H1 (cell line): ENCODE measurements around the gene FBXL14. TPM values are rescaled to one million over a fixed set of nuclear protein-coding genes. Genes with fewer than 3 reads are reported as not detected.

Experiments used
- CTCF ChIA-PET: fragments of 300-600 bp; sonication (Branson Sonifier 250); formaldehyde crosslinking; loops from one replicate; lab custom pipeline; 2021; ENCODE audit not compliant: partially characterized antibody; lab: Charles Lee
- POLR2A ChIA-PET: fragments of 300-600 bp; sonication (Branson Sonifier 250); formaldehyde crosslinking; loops from one replicate; lab custom pipeline; 2021; ENCODE audit warnings: inconsistent platforms; ENCODE audit not compliant: partially characterized antibody; lab: Charles Lee
- DNase-seq, 2 experiments: peaks; one replicate each; pipeline versions ENCODE4 v3.0.0 to v3.0.0-alpha.2; 2010 to 2022; ENCODE audit warnings: low spot score in 2 of 2, low read depth in 1 of 2, mixed read lengths in 1 of 2
- FAIRE-seq: peaks from 2 replicates; lab custom pipeline; 2011; peaks lifted over from hg19 to GRCh38; lab: Jason Lieb, UNC
- H2AFZ ChIP-seq: 2 replicates; pipeline ENCODE4 v1.8.1; 2012; ENCODE audit warnings: low read length, inconsistent platforms
- H2AK5ac ChIP-seq: 2 replicates; pipeline ENCODE4 v1.6.1; 2013; ENCODE audit warnings: low read depth, low read length
- H2BK120ac ChIP-seq: replicated peaks from 2 replicates; pipeline ENCODE3; 2013; ENCODE audit warnings: low read depth, low read length, inconsistent platforms
- H2BK12ac ChIP-seq: 2 replicates; pipeline ENCODE4 v1.6.1; 2013; ENCODE audit warnings: low read depth, low read length
- H2BK15ac ChIP-seq: 2 replicates; pipeline ENCODE4 v1.6.1; 2013; ENCODE audit warnings: low read length
- H2BK20ac ChIP-seq: 2 replicates; pipeline ENCODE4 v1.6.1; 2013; ENCODE audit warnings: low read length
- H2BK5ac ChIP-seq: 2 replicates; pipeline ENCODE4 v1.6.1; 2013; ENCODE audit warnings: low read depth, low read length
- H3K14ac ChIP-seq: 2 replicates; pipeline ENCODE4 v1.6.1; 2013; ENCODE audit warnings: inconsistent platforms; ENCODE audit not compliant: insufficient read length
- H3K18ac ChIP-seq: 2 replicates; pipeline ENCODE4 v1.6.1; 2013; ENCODE audit warnings: low read length; ENCODE audit errors: extremely low read depth
- H3K23ac ChIP-seq: 2 replicates; pipeline ENCODE4 v1.6.1; 2013; ENCODE audit warnings: inconsistent platforms; ENCODE audit not compliant: insufficient read length
- H3K23me2 ChIP-seq: 2 replicates; pipeline ENCODE4 v1.6.1; 2013; ENCODE audit warnings: low read depth, low read length
- H3K27ac ChIP-seq: 2 replicates; pipeline ENCODE4 v1.6.1; 2011; ENCODE audit warnings: low read depth, low read length, inconsistent platforms
- H3K27me3 ChIP-seq, 4 experiments: replicated peaks in 1 of 4; 1 replicate in 1 of 4; 2 replicates in 3 of 4; pipeline versions ENCODE4 v1.6.1 to v1.8.1; 2011 to 2013; ENCODE audit warnings: low read length in 3 of 4, mild to moderate bottlenecking in 3 of 4, inconsistent platforms in 2 of 4, mixed read lengths in 2 of 4, moderate library complexity in 1 of 4; ENCODE audit not compliant: control insufficient read depth in 3 of 4, insufficient read depth in 3 of 4; ENCODE audit errors: extremely low read depth in 1 of 4
- H3K36me3 ChIP-seq, 4 experiments: 2 replicates each; pipeline versions ENCODE4 v1.6.1 to v1.8.1; 2011 to 2013; ENCODE audit warnings: mild to moderate bottlenecking in 4 of 4, low read length in 3 of 4, moderate library complexity in 2 of 4, control low read depth in 1 of 4, inconsistent platforms in 1 of 4; ENCODE audit not compliant: insufficient read depth in 4 of 4, control insufficient read depth in 2 of 4
- H3K4ac ChIP-seq: replicated peaks from 2 replicates; pipeline ENCODE3; 2013; ENCODE audit warnings: low read length, low read depth, mixed read lengths, inconsistent platforms; ENCODE audit not compliant: insufficient read length
- H3K4me1 ChIP-seq, 4 experiments: replicated peaks in 1 of 4; 1 replicate in 1 of 4; 2 replicates in 3 of 4; pipeline versions ENCODE4 v1.6.1 to v1.8.1; 2011 to 2013; ENCODE audit warnings: low read length in 3 of 4, inconsistent platforms in 2 of 4, mixed read lengths in 1 of 4; ENCODE audit not compliant: insufficient read depth in 4 of 4, control insufficient read depth in 3 of 4
- H3K4me2 ChIP-seq, 2 experiments: 2 replicates each; pipeline versions ENCODE4 v1.6.1 to v1.8.1; 2011 to 2013; ENCODE audit warnings: low read depth in 2 of 2, low read length in 2 of 2, control low read depth in 1 of 2, inconsistent platforms in 1 of 2, mild to moderate bottlenecking in 1 of 2; ENCODE audit not compliant: insufficient read depth in 1 of 2
- H3K4me3 ChIP-seq, 4 experiments: fragments of 200-600, 300-600 bp in 1 of 4; sonication (generic), shearing (Covaris generic), sonication (Bioruptor Twin) in 1 of 4; 2 replicates each; pipeline versions ENCODE4 v1.5.1 to v1.8.1; 2011 to 2016; ENCODE audit warnings: low read length in 4 of 4, low read depth in 3 of 4, control low read depth in 2 of 4, inconsistent platforms in 2 of 4, mild to moderate bottlenecking in 2 of 4, mixed read lengths in 1 of 4, moderate library complexity in 1 of 4; ENCODE audit not compliant: insufficient read depth in 2 of 4; ENCODE audit errors: extremely low read depth in 1 of 4
- H3K56ac ChIP-seq: replicated peaks from 2 replicates; pipeline ENCODE3; 2013; ENCODE audit warnings: low read depth, mild to moderate bottlenecking, mixed read lengths, low read length, inconsistent platforms; ENCODE audit not compliant: insufficient read length
- H3K79me1 ChIP-seq: 2 replicates; pipeline ENCODE4 v1.6.1; 2013; ENCODE audit warnings: low read depth, low read length, control low read depth
- H3K79me2 ChIP-seq, 2 experiments: 2 replicates each; pipeline versions ENCODE4 v1.6.1 to v1.8.1; 2012 to 2013; ENCODE audit warnings: low read length in 2 of 2, mild to moderate bottlenecking in 2 of 2, inconsistent platforms in 1 of 2; ENCODE audit not compliant: insufficient read depth in 2 of 2, control insufficient read depth in 1 of 2
- H3K9ac ChIP-seq, 4 experiments: replicated peaks in 1 of 4; 1 replicate in 1 of 4; 2 replicates in 3 of 4; pipeline versions ENCODE4 v1.6.1 to v1.8.1; 2011 to 2013; ENCODE audit warnings: low read depth in 3 of 4, low read length in 3 of 4, control low read depth in 2 of 4, mild to moderate bottlenecking in 2 of 4, moderate library complexity in 2 of 4, inconsistent platforms in 1 of 4; ENCODE audit errors: extremely low read depth in 1 of 4
- H3K9me3 ChIP-seq, 2 experiments: 2 replicates each; pipeline versions ENCODE4 v1.6.1 to v1.8.1; 2012 to 2013; ENCODE audit warnings: mild to moderate bottlenecking in 2 of 2, moderate library complexity in 2 of 2, control low read depth in 1 of 2, inconsistent platforms in 1 of 2, low read depth in 1 of 2, low read length in 1 of 2, mixed read lengths in 1 of 2; ENCODE audit not compliant: insufficient read depth in 2 of 2
- H4K20me1 ChIP-seq, 2 experiments: replicated peaks in 1 of 2; 2 replicates each; pipeline versions ENCODE3 to v1.8.1; 2011 to 2013; ENCODE audit warnings: inconsistent platforms in 2 of 2, low read length in 2 of 2, mild to moderate bottlenecking in 1 of 2; ENCODE audit not compliant: insufficient read depth in 2 of 2, control insufficient read depth in 1 of 2
- H4K5ac ChIP-seq: 2 replicates; pipeline ENCODE4 v1.6.1; 2013; ENCODE audit warnings: low read length, low read depth, mixed read lengths, inconsistent platforms; ENCODE audit not compliant: insufficient read length
- H4K8ac ChIP-seq: 2 replicates; pipeline ENCODE4 v1.8.0; 2013; ENCODE audit warnings: mild to moderate bottlenecking, moderate library complexity, low read length, inconsistent platforms; ENCODE audit not compliant: insufficient read depth; ENCODE audit errors: extremely low read depth
- H4K91ac ChIP-seq: replicated peaks from 2 replicates; pipeline ENCODE3; 2013; ENCODE audit warnings: low read length, mixed read lengths, inconsistent platforms; ENCODE audit not compliant: insufficient read length
- EGR1 ChIP-seq: IDR thresholded peaks from 2 replicates; pipeline ENCODE4 v1.6.1; 2011; ENCODE audit warnings: low read depth, low read length, borderline replicate concordance
- EP300 ChIP-seq, 2 experiments: IDR thresholded peaks; 1 replicate in 1 of 2; 2 replicates in 1 of 2; pipeline ENCODE4 v1.6.1; 2011 to 2012; ENCODE audit warnings: low read depth in 2 of 2, low read length in 2 of 2, mild to moderate bottlenecking in 2 of 2, borderline replicate concordance in 1 of 2, inconsistent platforms in 1 of 2, moderate library complexity in 1 of 2
- FOSL1 ChIP-seq: IDR thresholded peaks from 2 replicates; pipeline ENCODE4 v1.6.1; 2011; ENCODE audit warnings: mild to moderate bottlenecking, low read depth, low read length, moderate library complexity; ENCODE audit not compliant: insufficient read depth
- GABPA ChIP-seq: IDR thresholded peaks from 2 replicates; pipeline ENCODE4 v1.6.1; 2011; ENCODE audit warnings: mild to moderate bottlenecking, low read length, moderate library complexity, borderline replicate concordance; ENCODE audit not compliant: insufficient read depth
- JUN ChIP-seq: IDR thresholded peaks from 2 replicates; pipeline ENCODE4 v1.6.1; 2011; ENCODE audit warnings: low read depth, mild to moderate bottlenecking, improper control_type of control experiment, low read length
- KDM1A ChIP-seq: fragments of 200-600, 300-600 bp; sonication (generic); IDR thresholded peaks from 2 replicates; pipeline ENCODE4 v1.7.1; 2016; ENCODE audit warnings: mild to moderate bottlenecking, low read length, borderline replicate concordance
- RXRA ChIP-seq: IDR thresholded peaks from 2 replicates; pipeline ENCODE4 v1.6.1; 2011; ENCODE audit warnings: low read depth, mild to moderate bottlenecking, low read length, moderate library complexity; ENCODE audit not compliant: insufficient read depth
- SRF ChIP-seq: IDR thresholded peaks from 2 replicates; pipeline ENCODE4 v1.6.1; 2011; ENCODE audit warnings: mild to moderate bottlenecking, low read depth, low read length, moderate library complexity
- TCF12 ChIP-seq: IDR thresholded peaks from 2 replicates; pipeline ENCODE4 v1.6.1; 2011; ENCODE audit warnings: low read depth, mild to moderate bottlenecking, low read length
- YY1 ChIP-seq: IDR thresholded peaks from 2 replicates; pipeline ENCODE4 v1.6.1; 2011; ENCODE audit warnings: low read depth, mild to moderate bottlenecking, low read length
- ZNF274 ChIP-seq: IDR thresholded peaks from 2 replicates; pipeline ENCODE4 v1.7.0; 2012; ENCODE audit warnings: low read length, borderline replicate concordance; ENCODE audit errors: extremely low read depth
- WGBS, 2 experiments: shearing (Covaris generic) in 1 of 2; methylation state at CpG; one replicate each; pipeline versions ENCODE4 v1.1.6 to v1.1.7; 2013 to 2015; ENCODE audit warnings: low lambda C conversion rate in 2 of 2, mixed read lengths in 2 of 2, inconsistent platforms in 1 of 2, low coverage in 1 of 2, missing lambda C conversion rate in 1 of 2; ENCODE audit not compliant: insufficient replicate concordance in 2 of 2, insufficient coverage in 1 of 2, insufficient read length in 1 of 2; ENCODE audit errors: extremely low coverage in 1 of 2, missing lambda C conversion rate in 1 of 2; 5-methylcytosine and 5-hydroxymethylcytosine counted together
- polyA plus RNA-seq, 7 experiments: library from polyadenylated mRNA; depleted of rRNA in 3 of 7; stranded (reverse) in 5 of 7; unstranded in 2 of 7; fragments of >200 nt in 5 of 7; fragments of 200-250 nt in 2 of 7; gene quantifications; 1 replicate in 5 of 7; 2 replicates in 1 of 7; 4 replicates in 1 of 7; pipeline versions ENCODE4 v1.2.1 to v1.2.3, GENCODE V29; 2011 to 2013; ENCODE audit warnings: missing spikeins in 2 of 7, mixed read lengths in 2 of 7
- total RNA-seq: library from RNA; stranded (reverse); fragmentation: NEBNext Ultra II Directional; extraction: Animal tissue kit (Norgen Biotek cat#: 25700); gene quantifications from 2 replicates; pipeline ENCODE4 v1.2.1, GENCODE V29; 2021
- TF ChIP-seq, protein P1 (sequence below): IDR thresholded peaks from 2 replicates; pipeline ENCODE4 v1.6.1; 2012; ENCODE audit warnings: inconsistent platforms

FBXL14 gene
- total and polyA plus RNA-seq, 2 of the 8 experiments (the other 6 are each of a cell fraction or from before 2014, with no cell fraction given), result 5.5 to 9.6 TPM

- no peak overlapping the region for H3K56ac ChIP-seq
- H3K36me3 ChIP-seq, result no peaks in the 10 kb centered on the region
- FAIRE-seq (no peak), DNase-seq (no peak)
- no peak overlapping the region for H2BK120ac ChIP-seq
- no peaks in the 10 kb centered on the region for H3K79me1 ChIP-seq
- H3K27ac ChIP-seq, result no peak overlapping the region
- no peak overlapping the region for H3K14ac ChIP-seq
- no peak overlapping the region for H2BK15ac ChIP-seq
- H3K79me2 ChIP-seq, result no peaks in the 10 kb centered on the region
- no peak overlapping the region; the same call in 1 of the 2 replicates for H4K8ac ChIP-seq
- POLR2A ChIA-PET, result interaction anchor here (0.7 kb wide), 1 partner anchor 66 kb away, joined by 3 read pairs; no protein-coding TSS in a partner anchor
- no peak overlapping the region for H2BK5ac ChIP-seq
- H4K20me1 ChIP-seq, result no peaks in the 10 kb centered on the region
- H3K9ac ChIP-seq, result no peak overlapping the region
- H2AK5ac ChIP-seq, result no peak overlapping the region
- H3K18ac ChIP-seq, result no peak overlapping the region
- H3K4ac ChIP-seq, result no peak overlapping the region
- no peak overlapping the region for H2BK20ac ChIP-seq
- H3K23me2 ChIP-seq, result no peaks in the 10 kb centered on the region
- CTCF ChIA-PET, result interaction anchor here (0.7 to 1.6 kb wide), 3 partner anchors 46 to 445 kb away, joined by 3 to 5 read pairs (median 3); no protein-coding TSS in a partner anchor
- H3K4me1 ChIP-seq, result peaks cover 0 to 3% (median 0%) of the 10 kb centered on the region in 4 experiments; a peak in 1 of 7 replicates
- H4K5ac ChIP-seq, result no peak overlapping the region
- no peak overlapping the region for H4K91ac ChIP-seq
- no peak overlapping the region for H3K23ac ChIP-seq
- H3K4me2 ChIP-seq, result no peak overlapping the region
- H3K9me3 ChIP-seq, result no peaks in the 10 kb centered on the region
- WGBS, 2 experiments, result 92% methylated on average over 18 of the region's 18 CpGs; no CpG with 5 or more reads in 1 of the 2 experiments
- H2BK12ac ChIP-seq, result no peak overlapping the region
- H3K4me3 ChIP-seq, result no peak overlapping the region
- no peaks in the 10 kb centered on the region for H3K27me3 ChIP-seq
- H2AFZ ChIP-seq, result no peak overlapping the region
- no peak for TF ChIP-seq GABPA
- no peak for TF ChIP-seq JUN
- no peak for TF ChIP-seq EP300 (IDR thresholded peaks at IDR 0.05; ENCODE audit: borderline replicate concordance in 1 of 2, low read depth in 2 of 2, low read length in 2 of 2)
- no peak for TF ChIP-seq RXRA
- no peak for TF ChIP-seq YY1
- TF ChIP-seq, protein P1, sequence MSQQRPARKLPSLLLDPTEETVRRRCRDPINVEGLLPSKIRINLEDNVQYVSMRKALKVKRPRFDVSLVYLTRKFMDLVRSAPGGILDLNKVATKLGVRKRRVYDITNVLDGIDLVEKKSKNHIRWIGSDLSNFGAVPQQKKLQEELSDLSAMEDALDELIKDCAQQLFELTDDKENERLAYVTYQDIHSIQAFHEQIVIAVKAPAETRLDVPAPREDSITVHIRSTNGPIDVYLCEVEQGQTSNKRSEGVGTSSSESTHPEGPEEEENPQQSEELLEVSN, result no peak
- TF ChIP-seq EGR1, result no peak
- TF ChIP-seq ZNF274, result no peak
- TF ChIP-seq TCF12, result no peak
- TF ChIP-seq FOSL1, result no peak
- TF ChIP-seq KDM1A, result no peak
- TF ChIP-seq SRF, result no peak
These were observed 31.5 kb downstream of the FBXL14 start for GRCh38 chr12:1562813-1563407.
